ENCODE measurements around the gene PPP1R3F.

PPP1R3F gene

GRCh38 chrX:49257846-49258748, 11.5 kb upstream of the PPP1R3F start:
- TF ChIP-seq SUZ12 (IDR thresholded peaks at IDR 0.05; ENCODE audit: extremely low read depth, insufficient read depth, insufficient read length) (no peak), ZNF274 (IDR thresholded peaks at IDR 0.05; ENCODE audit: low read depth, low read length) (no peak), YY1 (IDR thresholded peaks at IDR 0.05; ENCODE audit: insufficient read depth, insufficient read length) (no peak)
- H3K9me3 ChIP-seq (ENCODE audit: insufficient read depth, low read length): no peaks in the 10 kb centered on the region; the same call in 1 of the 2 replicates
- peaks cover 4% of the 10 kb centered on the region for H3K4me1 ChIP-seq (ENCODE audit: insufficient read depth, insufficient read length)
- no peak overlapping the region for H3K9ac ChIP-seq (ENCODE audit: insufficient read length, low read depth)
- peaks cover 4% of the 10 kb centered on the region for H3K36me3 ChIP-seq (ENCODE audit: insufficient read depth, insufficient read length, low read length)
- no peaks in the 10 kb centered on the region for H3K27me3 ChIP-seq (ENCODE audit: insufficient read depth, insufficient read length)
- H3K4me3 ChIP-seq (ENCODE audit: insufficient read length, low read depth): no peak overlapping the region
- no peak for DNase-seq (ENCODE audit: low read depth, low spot score)

GRCh38 chrX:49258749-49259124, 10.9 kb upstream of the PPP1R3F start:
- Histone ChIP-seq H3K4me3 (ENCODE audit: insufficient read length, low read depth) (no peak overlapping the region), H3K9me3 (ENCODE audit: insufficient read depth, low read length) (no peaks in the 10 kb centered on the region; the same call in 1 of the 2 replicates), H3K9ac (ENCODE audit: insufficient read length, low read depth) (no peak overlapping the region), H3K36me3 (ENCODE audit: insufficient read depth, insufficient read length, low read length) (peaks cover 4% of the 10 kb centered on the region), H3K27me3 (ENCODE audit: insufficient read depth, insufficient read length) (no peaks in the 10 kb centered on the region), H3K4me1 (ENCODE audit: insufficient read depth, insufficient read length) (peaks cover 4% of the 10 kb centered on the region)
- DNase-seq (ENCODE audit: low read depth, low spot score): no peak
- TF ChIP-seq YY1 (IDR thresholded peaks at IDR 0.05; ENCODE audit: insufficient read depth, insufficient read length) (no peak), ZNF274 (IDR thresholded peaks at IDR 0.05; ENCODE audit: low read depth, low read length) (no peak), SUZ12 (IDR thresholded peaks at IDR 0.05; ENCODE audit: extremely low read depth, insufficient read depth, insufficient read length) (no peak)

GRCh38 chrX:49260221-49260985, 9.2 kb upstream of the PPP1R3F start:
- Histone ChIP-seq H3K36me3 (ENCODE audit: insufficient read depth, insufficient read length, low read length) (peaks cover 1% of the 10 kb centered on the region), H3K9ac (ENCODE audit: insufficient read length, low read depth) (no peak overlapping the region), H3K4me1 (ENCODE audit: insufficient read depth, insufficient read length) (peaks cover 4% of the 10 kb centered on the region), H3K27me3 (ENCODE audit: insufficient read depth, insufficient read length) (no peaks in the 10 kb centered on the region), H3K4me3 (ENCODE audit: insufficient read length, low read depth) (no peak overlapping the region), H3K9me3 (ENCODE audit: insufficient read depth, low read length) (no peaks in the 10 kb centered on the region; the same call in 1 of the 2 replicates)
- DNase-seq (ENCODE audit: low read depth, low spot score): no peak
- TF ChIP-seq ZNF274 (IDR thresholded peaks at IDR 0.05; ENCODE audit: low read depth, low read length) (no peak), SUZ12 (IDR thresholded peaks at IDR 0.05; ENCODE audit: extremely low read depth, insufficient read depth, insufficient read length) (no peak), YY1 (IDR thresholded peaks at IDR 0.05; ENCODE audit: insufficient read depth, insufficient read length) (no peak)

GRCh38 chrX:49262603-49263002, 7.0 kb upstream of the PPP1R3F start:
- no peak for DNase-seq (ENCODE audit: low read depth, low spot score)
- Histone ChIP-seq H3K36me3 (ENCODE audit: insufficient read depth, insufficient read length, low read length) (no peaks in the 10 kb centered on the region), H3K27me3 (ENCODE audit: insufficient read depth, insufficient read length) (no peaks in the 10 kb centered on the region), H3K4me1 (ENCODE audit: insufficient read depth, insufficient read length) (peaks cover 4% of the 10 kb centered on the region), H3K9ac (ENCODE audit: insufficient read length, low read depth) (no peak overlapping the region), H3K9me3 (ENCODE audit: insufficient read depth, low read length) (no peaks in the 10 kb centered on the region; the same call in 1 of the 2 replicates), H3K4me3 (ENCODE audit: insufficient read length, low read depth) (no peak overlapping the region)
- TF ChIP-seq YY1 (IDR thresholded peaks at IDR 0.05; ENCODE audit: insufficient read depth, insufficient read length): no peak
- no peak for TF ChIP-seq SUZ12 (IDR thresholded peaks at IDR 0.05; ENCODE audit: extremely low read depth, insufficient read depth, insufficient read length)
- TF ChIP-seq ZNF274 (IDR thresholded peaks at IDR 0.05; ENCODE audit: low read depth, low read length): no peak

GRCh38 chrX:49263631-49264030, 6.0 kb upstream of the PPP1R3F start:
- Histone ChIP-seq H3K9me3 (ENCODE audit: insufficient read depth, low read length) (no peaks in the 10 kb centered on the region; the same call in 1 of the 2 replicates), H3K36me3 (ENCODE audit: insufficient read depth, insufficient read length, low read length) (no peaks in the 10 kb centered on the region), H3K4me3 (ENCODE audit: insufficient read length, low read depth) (no peak overlapping the region), H3K27me3 (ENCODE audit: insufficient read depth, insufficient read length) (no peaks in the 10 kb centered on the region), H3K9ac (ENCODE audit: insufficient read length, low read depth) (no peak overlapping the region), H3K4me1 (ENCODE audit: insufficient read depth, insufficient read length) (peaks cover under 1% of the 10 kb centered on the region)
- TF ChIP-seq YY1 (IDR thresholded peaks at IDR 0.05; ENCODE audit: insufficient read depth, insufficient read length) (no peak), SUZ12 (IDR thresholded peaks at IDR 0.05; ENCODE audit: extremely low read depth, insufficient read depth, insufficient read length) (no peak), ZNF274 (IDR thresholded peaks at IDR 0.05; ENCODE audit: low read depth, low read length) (no peak)
- no peak for DNase-seq (ENCODE audit: low read depth, low spot score)

GRCh38 chrX:49264460-49264859, 5.1 kb upstream of the PPP1R3F start, which contains the start of gene FOXP3:
FOXP3 (minus strand) TSS chrX:49264710; CDS start chrX:49258505, 6,205 bp downstream.
- no peak for DNase-seq (ENCODE audit: low read depth, low spot score)
- H3K9ac ChIP-seq (ENCODE audit: insufficient read length, low read depth): no peak within 1 kb of the TSS
- no peaks in the 10 kb centered on the region; the same call in 1 of the 2 replicates for H3K9me3 ChIP-seq (ENCODE audit: insufficient read depth, low read length)
- H3K27me3 ChIP-seq (ENCODE audit: insufficient read depth, insufficient read length): no peaks in the 10 kb centered on the region
- no peaks in the 10 kb centered on the region for H3K36me3 ChIP-seq (ENCODE audit: insufficient read depth, insufficient read length, low read length)
- TF ChIP-seq YY1 (IDR thresholded peaks at IDR 0.05; ENCODE audit: insufficient read depth, insufficient read length): no peak
- TF ChIP-seq SUZ12 (IDR thresholded peaks at IDR 0.05; ENCODE audit: extremely low read depth, insufficient read depth, insufficient read length): no peak
- TF ChIP-seq ZNF274 (IDR thresholded peaks at IDR 0.05; ENCODE audit: low read depth, low read length): no peak
- H3K4me1 ChIP-seq (ENCODE audit: insufficient read depth, insufficient read length): no peaks in the 10 kb centered on the region
- no peak within 1 kb of the TSS for H3K4me3 ChIP-seq (ENCODE audit: insufficient read length, low read depth)

Measured in NT2/D1 (cell line).